ENCODE measurements around the gene TRIM72. TPM values are rescaled to one million over a fixed set of nuclear protein-coding genes. Genes with fewer than 3 reads are reported as not detected.

The TRIM72 gene
- total and polyA plus RNA-seq, 2 of the 8 experiments (the other 6 are each of a cell fraction or from before 2014, with no cell fraction given): 0.57 to 2.1 TPM

GRCh38 chr16:31265329-31266245, 51.7 kb downstream of the TRIM72 start:
- Histone ChIP-seq H3K27ac (ENCODE audit: low read depth, low read length) (no peak overlapping the region), H3K79me2 (ENCODE audit: control insufficient read depth in 1 of 2, insufficient read depth in 2 of 2, low read length in 2 of 2) (no peaks in the 10 kb centered on the region), H2BK15ac (ENCODE audit: low read length) (0 out of 2 replicates have a peak overlapping the region, but pooled peaks have one; percentile 61), H4K8ac (ENCODE audit: extremely low read depth, insufficient read depth, low read length) (no peak overlapping the region), H2BK12ac (ENCODE audit: low read depth, low read length) (peak overlapping the region; percentile 43; the same call in 1 of the 2 replicates), H2AK5ac (ENCODE audit: low read depth, low read length) (no peak overlapping the region), H3K79me1 (ENCODE audit: low read depth, low read length) (no peaks in the 10 kb centered on the region), H3K4me2 (ENCODE audit: insufficient read depth in 1 of 2, low read depth in 2 of 2, low read length in 2 of 2) (no peak overlapping the region), H3K4ac (replicated peaks; ENCODE audit: insufficient read length, low read depth, low read length) (peak overlapping the region; percentile 85), H3K4me3 (ENCODE audit: extremely low read depth in 1 of 4, insufficient read depth in 2 of 4, low read depth in 3 of 4, low read length in 4 of 4) (no peak overlapping the region), H2BK20ac (ENCODE audit: low read length) (peak overlapping the region; percentile 72; the same call in 1 of the 2 replicates), H3K36me3 (ENCODE audit: control insufficient read depth in 2 of 4, insufficient read depth in 4 of 4, low read length in 3 of 4) (no peaks in the 10 kb centered on the region), H3K9me3 (ENCODE audit: insufficient read depth in 2 of 2, low read depth in 1 of 2, low read length in 1 of 2) (no peaks in the 10 kb centered on the region), H4K20me1 (replicated peaks in 1 of 2; ENCODE audit: control insufficient read depth in 1 of 2, insufficient read depth in 2 of 2, low read length in 2 of 2) (no peaks in the 10 kb centered on the region), H2BK5ac (ENCODE audit: low read depth, low read length) (peak overlapping the region; percentile 35; the same call in 1 of the 2 replicates), H3K56ac (replicated peaks; ENCODE audit: insufficient read length, low read depth, low read length) (no peak overlapping the region), H3K23ac (ENCODE audit: insufficient read length) (no peak overlapping the region), H4K5ac (ENCODE audit: insufficient read length, low read depth, low read length) (no peak overlapping the region), H3K9ac (replicated peaks in 1 of 4; ENCODE audit: extremely low read depth in 1 of 4, low read depth in 3 of 4, low read length in 3 of 4) (no peak overlapping the region), H3K18ac (ENCODE audit: extremely low read depth, low read length) (peak overlapping the region; percentile 60; the same call in 1 of the 2 replicates), H2AFZ (ENCODE audit: low read length) (no peak overlapping the region), H3K4me1 (replicated peaks in 1 of 4; ENCODE audit: control insufficient read depth in 3 of 4, insufficient read depth in 4 of 4, low read length in 3 of 4) (peaks cover 0 to 8% (median 3%) of the 10 kb centered on the region in 4 experiments; a peak in 4 of 7 replicates), H3K27me3 (replicated peaks in 1 of 4; ENCODE audit: control insufficient read depth in 3 of 4, extremely low read depth in 1 of 4, insufficient read depth in 3 of 4, low read length in 3 of 4) (peaks cover 0 to 2% (median 0%) of the 10 kb centered on the region in 4 experiments; a peak in 1 of 7 replicates), H4K91ac (replicated peaks; ENCODE audit: insufficient read length, low read length) (peak overlapping the region; percentile 83), H3K23me2 (ENCODE audit: low read depth, low read length) (peaks cover 2% of the 10 kb centered on the region; the same call in 1 of the 2 replicates), H3K14ac (ENCODE audit: insufficient read length) (no peak overlapping the region), H2BK120ac (replicated peaks; ENCODE audit: low read depth, low read length) (peak overlapping the region; percentile 53)
- DNase-seq (ENCODE audit: low read depth in 1 of 2, low spot score in 2 of 2): peak; percentile 10 to 60
- POLR2A ChIA-PET (ENCODE audit: partially characterized antibody): interaction anchor here (1.8 kb wide), 1 partner anchor 82 kb away, joined by 6 read pairs; no protein-coding TSS in a partner anchor
- no peak for FAIRE-seq
- CTCF ChIA-PET (ENCODE audit: partially characterized antibody): interaction anchor here (1.1 to 1.7 kb wide), 3 partner anchors 9 to 17 kb away, joined by 3 to 8 read pairs (median 5); no protein-coding TSS in a partner anchor
- TF ChIP-seq, protein P1, sequence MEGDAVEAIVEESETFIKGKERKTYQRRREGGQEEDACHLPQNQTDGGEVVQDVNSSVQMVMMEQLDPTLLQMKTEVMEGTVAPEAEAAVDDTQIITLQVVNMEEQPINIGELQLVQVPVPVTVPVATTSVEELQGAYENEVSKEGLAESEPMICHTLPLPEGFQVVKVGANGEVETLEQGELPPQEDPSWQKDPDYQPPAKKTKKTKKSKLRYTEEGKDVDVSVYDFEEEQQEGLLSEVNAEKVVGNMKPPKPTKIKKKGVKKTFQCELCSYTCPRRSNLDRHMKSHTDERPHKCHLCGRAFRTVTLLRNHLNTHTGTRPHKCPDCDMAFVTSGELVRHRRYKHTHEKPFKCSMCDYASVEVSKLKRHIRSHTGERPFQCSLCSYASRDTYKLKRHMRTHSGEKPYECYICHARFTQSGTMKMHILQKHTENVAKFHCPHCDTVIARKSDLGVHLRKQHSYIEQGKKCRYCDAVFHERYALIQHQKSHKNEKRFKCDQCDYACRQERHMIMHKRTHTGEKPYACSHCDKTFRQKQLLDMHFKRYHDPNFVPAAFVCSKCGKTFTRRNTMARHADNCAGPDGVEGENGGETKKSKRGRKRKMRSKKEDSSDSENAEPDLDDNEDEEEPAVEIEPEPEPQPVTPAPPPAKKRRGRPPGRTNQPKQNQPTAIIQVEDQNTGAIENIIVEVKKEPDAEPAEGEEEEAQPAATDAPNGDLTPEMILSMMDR (IDR thresholded peaks at IDR 0.05; ENCODE audit: control extremely low read depth in 1 of 3, insufficient read depth in 1 of 3, low read depth in 1 of 3, low read length in 3 of 3): peak in 2 of 3 experiments; percentile 5 to 11; a peak in 2 of 4 replicates
- TF ChIP-seq E2F6 (IDR thresholded peaks at IDR 0.05) (no peak), RXRA (IDR thresholded peaks at IDR 0.05; ENCODE audit: insufficient read depth, low read depth, low read length) (no peak), TAF1 (IDR thresholded peaks at IDR 0.05; ENCODE audit: low read depth, low read length) (0 out of 2 replicates have a peak, but pooled peaks have one; percentile 9), JUND (IDR thresholded peaks at IDR 0.05; ENCODE audit: low read length) (peak; percentile 72; the same call in 1 of the 2 replicates), RAD21 (IDR thresholded peaks at IDR 0.05 in 1 of 2, conservative IDR thresholded peaks at IDR 0.05 in 1 of 2; ENCODE audit: low read depth in 2 of 2, low read length in 2 of 2) (peak in 1 of 2 experiments; percentile 17; a peak in 1 of 4 replicates)
- 79% methylated on average over 19 of the region's 20 CpGs; no CpG with 5 or more reads in 1 of the 2 experiments for WGBS, 2 experiments (ENCODE audit: extremely low coverage in 1 of 2, insufficient coverage in 1 of 2, insufficient read length in 1 of 2, insufficient replicate concordance in 2 of 2, low coverage in 1 of 2, low lambda C conversion rate in 2 of 2, missing lambda C conversion rate in 1 of 2)

All from H1 (cell line).